NT2/D1 (cell line): ENCODE measurements around the gene DENND5A.

Source experiments
- YY1 ChIP-seq: IDR thresholded peaks from 2 replicates; pipeline ENCODE4 v1.6.1; 2011; ENCODE audit not compliant: insufficient read length, insufficient read depth
- ZNF274 ChIP-seq: IDR thresholded peaks from 2 replicates; pipeline ENCODE4 v1.6.1; 2011; ENCODE audit warnings: mild to moderate bottlenecking, low read depth, low read length

DNA sequence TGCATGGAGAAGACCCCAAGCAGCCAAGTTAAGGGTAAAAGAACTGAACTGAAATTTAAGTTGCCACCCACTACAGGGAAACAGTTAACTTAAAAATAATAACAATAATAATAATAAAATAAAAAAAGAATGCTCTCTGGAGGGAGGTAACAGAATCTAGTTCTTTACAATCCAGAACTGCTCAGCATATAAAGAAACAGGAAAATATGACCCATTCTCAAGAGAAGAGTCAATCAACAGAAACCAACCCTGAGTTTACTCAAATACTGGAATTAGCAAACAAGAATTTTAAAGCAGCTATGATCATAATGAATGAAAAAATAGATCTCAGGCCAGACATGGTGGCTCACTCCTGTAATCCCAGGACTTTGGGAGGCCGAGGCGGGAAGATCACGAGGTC, 53.8 kb downstream of the DENND5A start:
- TF ChIP-seq YY1 (no peak), ZNF274 (no peak)
